ENCODE data around the gene FOXRED1. TPM values are rescaled to one million over a fixed set of nuclear protein-coding genes. Genes with fewer than 3 reads are reported as not detected.

The FOXRED1 gene
- total RNA-seq, 1 experiment from 2014 or later = 67.5 TPM

GRCh38 chr11:126288237-126288636, 19.3 kb downstream of the FOXRED1 start:
- no peak overlapping the region for H2BK120ac ChIP-seq (ENCODE audit: low read depth, low read length, poor library complexity, severe bottlenecking)
- H4K20me1 ChIP-seq (ENCODE audit: control insufficient read depth, insufficient read depth, insufficient read length) = no peaks in the 10 kb centered on the region
- no peak overlapping the region for H4K91ac ChIP-seq (ENCODE audit: insufficient read length, low read depth, low read length)
- TF ChIP-seq CTCF (conservative IDR thresholded peaks at IDR 0.05) = no peak
- H3K9me3 Mint-ChIP-seq = no peaks in the 10 kb centered on the region; a peak in 1 of 5 replicates
- H4K5ac ChIP-seq (ENCODE audit: insufficient read length, low read depth, low read length) = no peak overlapping the region
- peaks cover 5% of the 10 kb centered on the region for H3K23me2 ChIP-seq (ENCODE audit: insufficient read length, low read depth, low read length, poor library complexity, severe bottlenecking)
- H3T11ph ChIP-seq (ENCODE audit: low read length) = no peak overlapping the region
- H3K79me1 ChIP-seq (ENCODE audit: insufficient read depth, low read depth, low read length, poor library complexity, severe bottlenecking) = no peaks in the 10 kb centered on the region
- peaks cover 3% of the 10 kb centered on the region; the same call in 1 of the 2 replicates for H3K27me3 Mint-ChIP-seq (ENCODE audit: low read depth)
- H3K27ac ChIP-seq (ENCODE audit: insufficient read length, low read depth, low read length) = no peak overlapping the region
- WGBS (ENCODE audit: extremely low coverage, insufficient read length, low lambda C conversion rate) = no CpG with 5 or more reads among the region's 6 CpGs
- H3K9me3 ChIP-seq (ENCODE audit: control insufficient read depth, low read depth, low read length) = no peaks in the 10 kb centered on the region
- no peak overlapping the region for H2AK5ac ChIP-seq (ENCODE audit: insufficient read length, low read length)
- no peak overlapping the region for H2BK20ac ChIP-seq (ENCODE audit: low read depth, low read length, poor library complexity, severe bottlenecking)
- H3K4me1 Mint-ChIP-seq = peaks cover 5 to 7% of the 10 kb centered on the region in 2 experiments
- no peak overlapping the region; a peak in 2 of 7 replicates for H3K27ac Mint-ChIP-seq
- H3K79me2 ChIP-seq (ENCODE audit: insufficient read depth, low read length) = no peaks in the 10 kb centered on the region
- peaks cover 4% of the 10 kb centered on the region; the same call in 1 of the 2 replicates for H3K4me1 ChIP-seq (ENCODE audit: insufficient read depth, low read length)
- H3K4ac ChIP-seq (ENCODE audit: low read depth, low read length) = no peak overlapping the region
- H2BK5ac ChIP-seq (ENCODE audit: insufficient read length, low read length) = no peak overlapping the region
- H3K56ac ChIP-seq (ENCODE audit: insufficient read length, low read depth, low read length) = no peak overlapping the region
- no peak overlapping the region for H4K8ac ChIP-seq (replicated peaks; ENCODE audit: insufficient read length, low read depth, low read length)
- H3K18ac ChIP-seq (ENCODE audit: insufficient read length, low read depth, low read length) = no peak overlapping the region
- no peak for DNase-seq
- H3K4me3 Mint-ChIP-seq = no peak overlapping the region
- H2AFZ ChIP-seq (ENCODE audit: low read length) = no peak overlapping the region
- H2BK15ac ChIP-seq (ENCODE audit: low read depth, low read length) = no peak overlapping the region
- peaks cover 2 to 16% (median 3%) of the 10 kb centered on the region in 3 experiments; a peak in 3 of 7 replicates for H3K36me3 Mint-ChIP-seq (ENCODE audit: insufficient read depth in 1 of 3, low read depth in 3 of 3)
- H3K4me2 ChIP-seq (ENCODE audit: insufficient read depth, insufficient read length, low read length) = no peak overlapping the region
- H3K9ac ChIP-seq (ENCODE audit: extremely low read depth, insufficient read length, low read length) = no peak overlapping the region
- H3K27me3 ChIP-seq (ENCODE audit: insufficient read depth, low read length) = no peaks in the 10 kb centered on the region; the same call in 1 of the 2 replicates
- no peak overlapping the region for H2BK12ac ChIP-seq (ENCODE audit: insufficient read length, low read depth, low read length)
- H3K14ac ChIP-seq (ENCODE audit: insufficient read depth, low read length) = no peak overlapping the region
- no peak overlapping the region for H3K23ac ChIP-seq (ENCODE audit: insufficient read length, low read depth, low read length)
